Activated CD4-positive, alpha-beta T cell treated with anti-CD3 and anti-CD28 coated beads for 4 hours (primary cell): ENCODE data around the gene GAMT.

Experiments used
- DNase-seq, 2 donors: peaks; one replicate each; pipeline ENCODE4 v3.0.0-alpha.2; 2020

GAMT gene

DNA sequence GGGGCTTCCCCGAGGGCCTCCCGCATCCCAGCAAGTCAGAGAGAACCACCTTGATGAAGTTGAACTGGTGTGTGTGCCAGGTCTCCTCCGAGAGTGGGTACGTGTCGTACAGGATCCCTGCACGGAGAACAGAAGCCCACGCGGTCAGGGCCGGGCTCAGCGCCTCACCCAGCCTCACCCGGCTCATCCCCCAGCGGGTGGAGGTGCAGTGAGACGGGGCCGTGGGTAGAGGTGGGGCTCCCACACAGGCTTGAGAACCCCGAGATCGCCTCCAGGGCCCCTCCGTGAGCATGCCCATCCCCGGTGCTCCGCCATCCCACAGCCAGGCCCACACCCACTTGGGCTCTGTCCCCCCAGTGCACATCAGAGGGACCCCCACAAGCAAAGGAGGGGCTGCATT, 2.3 kb downstream of the GAMT start:
- DNase-seq = no peak

DNA sequence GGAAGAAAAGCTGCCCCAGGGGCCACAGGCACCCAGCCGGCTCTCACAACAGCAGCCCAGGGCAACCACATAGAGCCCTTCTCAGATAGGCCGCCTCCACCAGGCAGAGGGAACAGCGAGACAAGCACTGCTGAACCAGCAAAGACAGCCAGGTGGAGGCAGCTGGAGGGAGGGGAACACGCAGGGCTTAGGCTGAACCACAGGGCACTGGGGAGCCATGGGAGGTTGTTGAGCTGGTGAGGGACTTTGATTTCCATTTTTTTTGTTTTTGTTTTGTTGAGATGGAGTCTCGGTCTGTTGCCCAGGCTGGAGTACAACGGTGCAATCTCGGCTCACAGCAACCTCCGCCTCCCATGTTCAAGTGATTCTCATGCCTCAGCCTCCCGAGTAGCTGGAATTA, 3.5 kb downstream of the GAMT start:
- no peak for DNase-seq

DNA sequence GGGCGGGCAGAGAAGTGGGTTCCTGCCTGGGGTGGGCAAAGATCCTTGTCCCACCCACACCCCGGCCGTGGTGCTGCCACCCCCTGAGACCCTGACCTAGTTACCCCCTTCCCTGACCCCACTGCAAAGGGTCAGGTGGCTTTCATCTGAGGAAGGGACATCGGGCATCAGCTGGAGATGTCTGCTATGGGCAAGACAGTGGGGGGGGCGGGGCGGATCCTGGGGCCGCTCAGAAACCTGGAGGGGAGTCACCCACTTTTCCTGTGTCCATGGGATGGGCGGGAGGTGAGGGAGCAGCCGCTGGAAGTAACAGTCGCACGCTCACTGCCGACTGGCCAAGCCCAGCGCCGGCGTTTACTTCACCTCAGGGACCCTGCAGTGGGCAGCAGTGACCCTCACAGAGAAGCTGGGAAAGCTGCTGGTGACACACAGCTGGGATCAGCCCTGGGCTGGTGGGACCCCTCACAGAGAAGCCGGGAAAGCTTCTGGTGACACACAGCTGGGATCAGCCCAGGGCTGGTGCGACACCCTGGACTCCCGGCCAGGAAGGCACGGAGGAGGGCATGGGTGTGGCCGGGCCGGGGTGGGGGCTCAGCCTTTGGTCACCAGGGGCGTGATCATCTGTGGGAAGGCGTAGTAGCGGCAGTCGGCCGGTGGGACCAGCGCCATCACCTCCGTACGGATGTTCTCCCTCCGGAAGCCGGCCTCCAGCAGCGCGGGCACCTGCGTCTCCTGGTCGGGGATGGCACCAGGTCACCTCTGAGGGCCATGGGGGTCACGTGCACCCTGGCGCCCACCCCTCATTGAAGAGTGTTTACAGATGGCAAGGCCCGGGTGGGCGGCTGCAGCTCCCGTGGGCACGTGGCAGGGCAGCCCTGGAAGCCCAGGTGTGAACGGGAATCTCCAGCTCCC, 4.3 kb downstream of the GAMT start:
- no peak for DNase-seq

DNA sequence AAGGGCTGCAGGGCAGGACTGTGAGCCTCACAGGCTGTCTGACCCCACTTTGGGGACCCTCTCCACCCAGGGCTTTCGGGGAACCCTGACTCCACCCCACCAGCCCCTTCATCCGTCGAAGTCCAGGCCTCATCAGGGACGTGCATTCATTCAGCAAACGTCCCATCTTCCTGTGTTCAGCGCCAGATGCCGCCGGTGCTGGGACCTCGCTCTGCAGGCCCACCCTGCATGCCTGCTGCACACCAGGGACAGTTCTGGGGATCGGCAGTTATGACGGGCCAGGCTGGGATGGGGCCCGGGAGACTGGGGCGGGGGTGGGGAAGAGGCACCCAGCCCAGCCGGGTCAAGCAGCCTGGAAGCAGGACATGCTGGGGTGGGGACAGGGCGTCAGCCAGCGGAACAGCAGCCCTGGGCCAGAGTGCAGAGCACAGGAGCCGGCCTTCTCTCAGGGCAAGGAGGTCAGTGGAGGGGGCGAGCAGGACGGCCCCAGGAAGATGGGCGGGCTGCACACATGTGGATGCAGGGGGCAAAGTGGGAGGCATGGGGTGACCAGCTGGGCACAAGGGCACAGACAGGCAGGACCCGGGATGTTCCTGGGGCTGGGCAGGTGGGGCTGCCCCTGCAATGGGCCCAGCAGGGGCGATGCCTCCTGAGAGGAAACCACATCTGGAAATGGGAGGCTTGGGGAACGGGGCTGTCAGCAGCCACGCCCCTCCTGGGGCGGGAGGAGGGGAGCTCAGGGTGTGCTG, 5.1 kb downstream of the GAMT start:
- DNase-seq = no peak

DNA sequence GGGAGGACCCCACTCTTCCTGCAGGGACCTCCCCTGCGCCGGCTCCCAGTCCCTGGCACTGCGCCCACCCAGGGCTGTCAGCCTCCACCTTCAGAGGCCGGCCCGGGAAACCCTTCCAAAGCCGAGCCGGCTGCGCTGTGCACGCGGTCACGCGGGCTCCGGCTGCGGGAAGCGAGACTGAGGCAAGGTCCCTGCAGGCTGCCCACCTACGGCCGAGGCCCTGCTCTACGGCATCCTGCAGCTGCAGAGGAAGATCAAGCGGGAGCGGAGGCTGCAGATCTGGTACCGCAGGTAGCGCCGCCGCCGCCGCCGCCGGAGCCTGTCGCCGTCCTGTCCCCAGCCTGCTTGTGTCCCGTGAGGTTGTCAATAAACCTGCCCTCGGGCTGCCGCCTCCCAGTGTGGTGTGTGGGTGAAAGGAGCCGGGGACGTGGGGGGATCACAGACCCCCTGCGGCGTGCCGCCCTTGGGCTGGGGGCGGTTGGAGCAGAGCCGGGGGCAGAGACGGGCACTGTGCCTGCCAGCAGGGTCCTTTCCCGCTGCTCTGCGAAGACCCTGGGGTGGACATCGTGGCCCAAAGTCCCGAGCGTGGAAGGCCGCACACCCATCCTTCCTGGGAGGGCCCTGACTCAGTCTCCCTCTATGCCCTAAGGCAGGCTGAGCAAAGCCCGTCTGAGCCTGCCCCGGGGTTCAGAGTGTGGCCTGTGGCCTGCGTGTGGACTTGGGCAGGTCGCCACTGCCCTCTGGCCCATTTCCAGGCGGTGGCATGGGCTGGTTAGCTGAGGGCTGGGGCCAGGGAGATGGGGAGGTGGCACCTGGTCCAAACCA, 5.9 kb downstream of the GAMT start:
- no peak for DNase-seq

DNA sequence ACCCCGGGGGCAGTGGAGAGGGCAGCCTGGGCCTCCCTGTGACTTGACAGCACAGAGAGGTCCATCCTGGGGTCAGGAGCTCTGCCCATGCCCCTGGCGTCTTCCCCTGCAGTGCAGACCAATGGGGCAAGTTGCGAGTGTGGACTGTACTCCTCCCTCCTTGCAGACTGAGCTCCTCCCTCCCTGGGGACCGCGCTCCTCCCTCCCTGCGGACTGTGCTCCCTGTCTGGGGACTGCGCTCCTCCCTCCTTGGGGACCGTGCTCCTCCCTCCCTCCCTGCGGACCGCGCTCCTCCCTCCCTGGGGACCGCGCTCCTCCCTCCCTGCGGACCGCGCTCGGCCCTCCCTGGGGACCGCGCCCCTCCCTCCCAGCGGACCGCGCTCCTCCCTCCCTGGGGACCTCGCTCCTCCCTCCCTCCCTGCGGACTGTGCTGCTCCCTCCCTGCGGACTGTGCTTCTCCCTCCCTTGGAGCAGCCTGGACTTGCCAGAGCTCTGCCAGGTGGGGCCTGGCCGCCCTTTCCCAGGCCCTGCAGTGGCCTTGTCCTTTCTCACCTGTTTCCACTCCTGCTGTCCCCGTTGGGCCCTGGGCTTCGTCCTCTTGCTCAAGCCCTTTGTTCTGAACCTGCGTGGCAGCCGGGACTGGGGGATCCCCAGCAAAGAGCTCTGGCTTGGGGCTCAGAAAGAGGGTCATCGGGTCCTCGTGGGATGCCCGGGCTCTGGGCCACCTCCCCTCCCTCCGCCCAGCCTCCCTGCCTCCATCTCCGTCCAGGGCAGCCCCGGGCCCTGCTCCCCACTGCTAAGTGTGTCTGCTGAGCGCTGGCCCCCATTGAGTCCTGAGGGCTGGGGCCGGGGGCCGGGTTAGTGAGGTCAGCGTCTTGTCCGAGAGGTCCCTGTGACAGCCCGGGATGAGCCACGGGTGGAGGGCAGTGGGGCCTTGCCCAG, 6.8 kb downstream of the GAMT start:
- DNase-seq = no peak

DNA sequence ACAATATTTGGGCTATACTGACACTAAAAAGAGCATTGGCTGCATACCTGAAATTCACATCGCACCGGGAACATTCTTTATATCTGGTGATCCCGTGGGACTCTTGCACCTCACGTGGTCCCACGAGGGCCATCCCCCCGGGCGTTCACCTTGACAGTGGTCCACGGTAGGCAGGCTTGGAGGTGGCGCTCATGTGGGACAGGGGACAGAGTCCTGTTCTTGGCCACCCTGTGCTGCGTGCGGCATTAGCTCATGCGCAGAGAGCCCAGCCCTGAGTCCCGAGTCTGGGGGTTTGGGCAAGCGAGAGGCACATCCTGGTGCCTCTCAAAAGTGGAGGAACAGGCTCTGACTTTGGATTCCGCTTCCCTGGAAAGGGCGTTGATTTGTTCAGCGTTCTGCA, 7.5 kb downstream of the GAMT start:
- DNase-seq = no peak

DNA sequence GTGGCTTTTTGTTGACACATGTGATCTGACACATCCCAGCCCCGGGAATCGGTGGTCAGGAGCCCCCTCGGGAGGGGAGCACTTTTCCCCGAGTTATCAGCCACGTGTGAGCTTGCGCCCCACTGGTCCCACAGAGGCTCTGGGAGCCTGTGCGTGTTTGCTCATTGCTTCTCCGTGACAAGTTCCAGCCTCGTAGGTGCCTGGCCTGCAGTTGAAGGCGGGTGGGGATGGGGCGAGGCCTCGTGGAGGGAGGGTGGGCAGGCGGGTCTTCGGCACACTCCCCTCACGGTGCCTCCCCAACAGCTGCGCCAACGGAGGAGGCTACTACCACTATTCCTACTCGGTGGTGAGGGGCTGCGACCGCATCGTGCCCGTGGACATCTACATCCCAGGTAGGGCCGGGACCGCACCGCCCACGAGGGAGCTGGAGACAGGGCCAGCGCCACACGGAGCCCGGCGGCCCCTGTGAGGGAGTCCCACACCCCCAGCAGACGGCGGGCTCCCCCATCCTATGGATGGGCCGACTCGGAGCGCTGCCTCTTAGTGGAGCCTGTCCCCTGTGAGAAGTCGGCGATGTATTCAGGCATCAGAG, 8.3 kb downstream of the GAMT start:
- DNase-seq = no peak

DNA sequence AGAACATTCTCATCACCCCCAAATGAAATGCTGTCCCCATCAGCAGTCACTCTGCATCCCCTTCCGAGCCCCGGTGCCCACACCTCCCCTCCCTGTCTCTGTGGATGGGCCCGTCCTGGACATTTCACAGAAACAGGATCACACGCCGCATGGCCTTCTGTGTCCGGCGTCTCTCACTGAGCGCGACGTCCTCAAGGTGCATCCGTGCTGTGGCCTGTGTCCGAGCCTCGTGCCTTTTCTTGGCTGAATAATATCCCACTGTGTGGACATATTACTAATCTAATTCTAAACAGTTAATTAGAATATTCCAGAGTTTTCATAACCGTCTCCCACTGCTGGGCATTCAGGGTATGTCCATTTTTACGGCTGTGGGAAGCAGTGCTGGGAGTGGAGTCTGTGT, 8.9 kb downstream of the GAMT start:
- no peak for DNase-seq

DNA sequence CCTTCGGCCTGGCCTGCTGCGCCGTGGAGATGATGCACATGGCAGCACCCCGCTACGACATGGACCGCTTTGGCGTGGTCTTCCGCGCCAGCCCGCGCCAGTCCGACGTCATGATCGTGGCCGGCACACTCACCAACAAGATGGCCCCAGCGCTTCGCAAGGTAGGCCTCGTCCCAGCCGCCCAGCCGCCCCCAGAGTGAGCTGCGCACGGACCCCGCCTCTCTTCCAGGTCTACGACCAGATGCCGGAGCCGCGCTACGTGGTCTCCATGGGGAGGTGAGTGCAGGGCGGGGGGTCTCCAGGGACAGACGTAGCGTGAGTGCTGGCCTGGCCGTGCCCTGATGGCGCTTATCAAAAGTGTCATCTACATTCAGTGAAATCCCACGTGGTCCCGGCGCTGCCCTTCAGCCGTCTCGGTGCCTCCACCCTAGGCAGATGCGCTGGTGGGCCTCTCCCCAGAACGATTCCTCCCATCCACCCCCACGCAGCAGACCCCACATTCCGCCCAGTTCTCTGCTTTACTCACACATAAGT, 10.4 kb downstream of the GAMT start:
- DNase-seq = no peak

DNA sequence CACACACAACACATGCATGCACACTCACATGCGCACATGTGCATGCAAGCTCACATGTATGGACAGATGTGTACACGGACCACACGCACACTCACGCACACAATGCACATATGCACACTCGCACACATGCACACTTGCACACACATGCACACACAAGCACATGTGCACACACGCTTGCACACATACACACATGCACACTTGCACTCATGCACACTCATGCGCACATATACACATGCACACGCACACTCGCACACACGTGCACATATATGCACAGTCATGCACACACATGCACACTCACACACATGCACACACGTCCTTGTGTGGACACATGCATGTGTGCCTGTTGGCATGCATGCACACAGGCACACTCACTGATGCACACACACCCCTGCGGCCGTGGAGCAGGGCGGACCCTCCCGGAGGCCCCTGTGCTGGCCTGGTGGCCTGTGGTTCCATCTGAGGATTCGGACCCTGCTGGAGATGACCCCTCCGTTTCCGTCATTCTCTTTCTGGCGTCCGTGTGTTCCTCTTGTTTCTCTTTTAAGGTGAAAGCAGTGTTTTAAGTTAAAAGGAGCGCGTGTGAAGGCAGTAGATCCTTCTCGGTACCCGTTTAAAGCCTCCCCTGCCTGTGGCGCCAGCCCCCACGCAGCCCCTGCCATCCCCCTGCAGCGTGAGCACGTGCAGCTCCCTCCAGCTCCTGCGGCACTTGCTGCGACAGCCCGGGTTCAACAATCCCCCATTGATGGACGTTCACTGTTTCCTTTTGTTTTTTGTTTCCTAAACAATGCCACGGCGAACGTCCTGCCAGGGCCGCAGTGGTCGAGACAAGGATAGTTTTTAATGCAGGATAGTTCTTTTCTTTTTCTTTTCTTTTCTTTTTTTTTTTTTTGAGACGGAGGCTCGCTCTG, 12.1 kb downstream of the GAMT start:
- DNase-seq = no peak

DNA sequence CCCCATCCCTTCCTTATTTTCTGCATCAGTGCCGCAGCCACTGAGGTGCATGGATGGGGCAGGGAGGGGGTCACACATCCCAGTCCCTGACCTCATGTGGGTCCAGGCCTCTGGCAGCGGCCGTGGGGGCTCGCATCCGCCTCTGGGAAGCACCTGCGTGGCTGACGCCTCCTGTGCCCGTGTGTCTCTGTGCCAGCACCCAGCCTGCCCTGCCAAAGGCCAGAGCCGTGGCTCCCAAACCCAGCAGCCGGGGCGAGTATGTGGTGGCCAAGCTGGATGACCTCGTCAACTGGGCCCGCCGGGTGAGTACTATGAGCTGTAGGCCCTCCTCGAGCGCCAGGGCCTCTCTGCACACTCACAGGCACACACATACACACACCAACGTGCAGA, 12.7 kb downstream of the GAMT start:
- no peak for DNase-seq

DNA sequence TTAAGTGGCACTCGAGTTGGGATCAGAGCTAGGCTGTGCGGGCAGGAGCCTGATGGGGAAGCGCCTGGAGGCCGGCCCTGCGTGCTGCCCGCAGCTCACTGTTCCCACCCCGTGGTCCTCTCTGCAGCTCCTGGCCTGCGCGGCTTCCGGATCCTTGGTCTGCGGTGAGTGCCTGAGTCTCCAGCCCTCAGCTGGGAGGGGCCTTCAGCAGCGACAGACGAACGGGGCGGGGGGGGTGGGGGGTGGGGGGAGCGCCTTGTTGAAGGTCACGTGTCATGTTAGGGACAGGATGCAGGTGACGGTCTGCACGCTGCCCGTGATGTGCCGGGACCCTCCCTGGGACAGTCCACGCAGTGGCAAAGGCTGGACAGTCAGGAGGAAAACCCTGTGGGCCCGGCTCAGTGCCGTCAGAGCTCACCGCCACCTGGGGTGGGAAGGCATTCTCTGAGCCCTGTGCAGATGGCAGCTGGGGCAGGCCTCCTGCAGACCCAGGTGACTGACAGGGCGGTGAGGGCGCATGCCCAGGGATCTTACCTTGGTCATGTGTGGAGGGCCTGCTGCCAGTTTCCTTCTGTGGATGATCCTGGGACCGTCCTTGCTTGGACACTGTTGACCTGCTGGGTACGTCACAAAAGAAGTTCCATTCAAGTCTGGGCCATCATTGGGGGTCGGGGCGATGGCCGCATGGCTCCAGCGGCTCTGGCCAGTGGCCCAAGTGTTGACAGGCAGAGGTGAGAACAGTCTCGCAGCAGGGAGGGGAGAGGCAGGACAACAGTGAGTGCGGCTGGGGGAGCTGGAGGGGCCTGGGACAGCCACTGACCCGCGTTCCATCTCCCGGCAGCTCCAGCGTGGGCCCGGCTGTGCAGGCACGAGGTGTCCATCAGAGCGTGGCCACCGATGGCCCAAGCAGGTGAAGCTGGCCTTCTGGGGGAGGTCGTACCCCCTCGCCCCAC, 13.4 kb downstream of the GAMT start:
- no peak for DNase-seq

DNA sequence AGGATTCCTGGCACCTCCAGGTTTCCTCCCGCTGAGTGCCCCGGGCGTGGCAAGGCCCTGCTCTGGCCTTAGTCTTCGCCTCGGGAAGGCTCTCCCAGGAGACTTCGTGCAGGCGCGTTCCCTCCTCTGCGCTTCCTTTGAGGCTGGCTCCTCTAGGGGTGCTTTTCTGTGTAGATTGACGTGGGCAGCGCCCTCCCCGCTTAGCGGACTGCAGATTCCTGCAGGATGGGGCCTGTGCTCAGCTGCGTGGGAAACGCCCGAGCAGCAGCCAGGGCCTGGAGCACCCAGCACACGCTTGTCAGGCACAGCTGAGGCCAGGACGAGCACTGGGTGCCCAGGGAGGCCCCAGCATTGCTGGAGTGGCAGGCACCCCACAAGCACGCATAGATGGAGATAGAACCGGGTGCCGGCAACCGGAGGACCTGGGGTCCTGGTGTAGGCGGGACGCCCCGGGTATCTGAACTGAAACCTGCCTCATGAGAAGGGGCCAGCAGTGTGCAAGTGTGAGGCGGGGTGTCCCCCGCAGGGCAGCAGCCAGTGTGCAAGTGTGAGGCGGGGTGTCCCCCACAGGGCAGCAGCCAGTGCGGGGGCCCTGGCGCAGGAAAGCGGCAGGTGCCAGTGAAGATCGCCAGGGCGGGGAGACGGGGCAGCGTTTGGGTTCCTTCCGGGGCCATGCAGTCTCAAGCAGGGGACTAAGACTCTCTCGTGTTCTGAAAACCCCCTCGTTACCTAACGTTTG, 14.2 kb downstream of the GAMT start:
- no peak for DNase-seq

DNA sequence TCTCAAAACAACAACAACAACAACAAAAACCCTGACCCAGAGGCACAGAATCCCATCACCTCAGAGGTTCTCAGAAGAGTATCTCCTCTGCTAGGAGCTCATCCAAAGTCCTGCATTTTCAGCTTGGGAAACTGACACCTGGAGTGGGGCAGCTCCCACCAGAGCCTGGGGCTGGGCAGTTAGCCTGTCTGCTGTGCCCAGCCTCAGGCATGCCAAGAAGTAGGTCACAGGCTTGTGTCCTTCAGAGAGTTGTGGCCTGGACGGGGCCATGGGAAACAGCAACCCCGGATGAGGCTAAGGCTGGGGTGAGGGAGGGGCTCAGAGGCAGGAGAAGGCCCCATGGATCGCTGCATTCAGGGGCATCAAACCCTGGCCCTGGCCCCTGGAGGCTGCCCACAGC, 15.5 kb downstream of the GAMT start:
- DNase-seq = no peak

DNA sequence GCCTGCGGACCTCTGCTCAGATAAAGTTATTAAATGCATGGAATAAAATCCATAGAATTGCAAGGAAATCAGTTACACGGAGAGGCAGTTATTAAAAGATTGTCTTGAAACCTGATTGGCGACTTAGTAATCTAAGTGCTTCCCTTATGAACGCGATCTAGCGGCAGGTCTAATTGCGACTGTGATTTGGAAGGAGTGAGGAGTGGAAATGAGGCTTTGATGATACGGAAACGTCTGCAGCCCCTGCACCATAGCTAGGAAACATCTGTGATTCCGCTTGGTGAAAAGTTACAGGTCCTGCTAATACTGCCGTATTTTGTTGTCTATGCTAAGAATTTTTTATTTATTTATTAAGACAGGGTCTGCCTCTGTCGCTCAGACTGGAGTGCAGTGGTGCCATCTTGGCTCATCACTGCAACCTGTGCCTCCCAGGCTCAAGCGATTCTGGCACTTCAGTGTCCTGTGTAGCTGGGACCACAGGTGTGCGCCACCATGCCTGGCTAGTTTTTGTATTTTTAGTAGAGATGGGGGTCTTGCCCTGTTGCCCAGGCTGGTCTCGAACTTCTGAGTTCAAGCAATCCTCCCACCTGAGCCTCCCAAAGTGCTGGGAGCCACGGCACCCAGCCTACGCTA, 16.7 kb downstream of the GAMT start:
- DNase-seq = no peak

DNA sequence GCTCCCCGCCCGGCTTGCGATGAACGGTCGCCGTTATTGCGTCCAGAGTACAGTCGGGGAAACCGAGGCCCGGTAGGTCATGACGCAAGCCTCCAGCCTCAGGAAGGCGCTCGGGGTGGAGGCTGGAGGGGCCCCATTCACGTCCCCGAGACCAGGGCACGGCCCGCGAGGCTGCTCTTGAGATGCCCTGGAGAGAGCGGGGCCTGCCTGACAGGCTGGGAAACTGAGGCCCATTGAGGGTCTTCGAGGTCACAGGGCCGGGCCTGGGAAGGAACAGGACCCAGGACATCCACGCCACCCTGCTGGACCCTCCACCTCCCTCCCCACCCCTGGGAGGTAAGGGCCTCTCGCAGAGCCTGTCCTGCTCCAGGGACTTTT, 17.3 kb downstream of the GAMT start:
- no peak for DNase-seq
